MV-4-11 (cell line): ENCODE results near the gene GPC5.
"Not testable (repeated sequence)": the region's sequence is repeated elsewhere in the genome, so short reads cannot be mapped to it uniquely, and the experiment has no call there.

Source experiments
- DNase-seq: peaks from one replicate; lab custom pipeline; 2025; lab: John Stamatoyannopoulos, UW

Gene GPC5

GRCh38 chr13:92482790-92483189 is 1084.4 kb downstream of the GPC5 start:
- DNase-seq = not testable (repeated sequence)

GRCh38 chr13:92483894-92484293 is 1085.5 kb downstream of the GPC5 start:
- no peak for DNase-seq

GRCh38 chr13:92487238-92487637 is 1088.8 kb downstream of the GPC5 start:
- no peak for DNase-seq

- DNase-seq = no peak
These were observed 1089.9 kb downstream of the GPC5 start for GRCh38 chr13:92488249-92488852.

GRCh38 chr13:92491839-92492238 is 1093.4 kb downstream of the GPC5 start:
- DNase-seq = no peak

GRCh38 chr13:92494915-92495314 is 1096.5 kb downstream of the GPC5 start:
- DNase-seq = no peak

GRCh38 chr13:92500192-92500591 is 1101.8 kb downstream of the GPC5 start:
- no peak for DNase-seq

GRCh38 chr13:92510416-92510815 is 1112.0 kb downstream of the GPC5 start:
- DNase-seq = no peak

GRCh38 chr13:92512852-92513251 is 1114.4 kb downstream of the GPC5 start:
- no peak for DNase-seq

- DNase-seq = no peak
These were observed 1115.3 kb downstream of the GPC5 start for GRCh38 chr13:92513672-92514071.

- no peak for DNase-seq
These were observed 1116.2 kb downstream of the GPC5 start for GRCh38 chr13:92514420-92515125.

- not testable (repeated sequence) for DNase-seq
These were observed 1118.5 kb downstream of the GPC5 start for GRCh38 chr13:92516878-92517277.

GRCh38 chr13:92518622-92519021 is 1120.2 kb downstream of the GPC5 start:
- DNase-seq = not testable (repeated sequence)

- no peak for DNase-seq
These were observed 1131.9 kb downstream of the GPC5 start for GRCh38 chr13:92530364-92530763.

GRCh38 chr13:92535222-92536006 is 1137.0 kb downstream of the GPC5 start:
- no peak for DNase-seq

- DNase-seq = no peak
These were observed 1139.0 kb downstream of the GPC5 start for GRCh38 chr13:92537471-92537870.

GRCh38 chr13:92538164-92538563 is 1139.7 kb downstream of the GPC5 start:
- no peak for DNase-seq

GRCh38 chr13:92539148-92539547 is 1140.7 kb downstream of the GPC5 start:
- DNase-seq = not testable (repeated sequence)

- no peak for DNase-seq
These were observed 1148.8 kb downstream of the GPC5 start for GRCh38 chr13:92547266-92547665.

GRCh38 chr13:92549276-92549675 is 1150.9 kb downstream of the GPC5 start:
- DNase-seq = no peak

- DNase-seq = no peak
These were observed 1155.2 kb downstream of the GPC5 start for GRCh38 chr13:92553470-92554114.

- DNase-seq = no peak
These were observed 1162.5 kb downstream of the GPC5 start for GRCh38 chr13:92560883-92561282.
